HepG2 (cell line): ENCODE results near the gene ZNF578.

ENCODE experiments used
- BHLHE40 ChIP-seq: IDR thresholded peaks from 2 replicates; pipeline ENCODE4 v1.6.1; 2011; ENCODE audit warnings: low read length, improper control_type of control experiment
- HOXA3 ChIP-seq: sonication (generic); formaldehyde crosslinking; IDR thresholded peaks from 2 replicates; pipeline ENCODE4 v1.5.0; 2020; ENCODE audit warnings: missing genetic modification reagents
- IRF2 ChIP-seq: IDR thresholded peaks from 2 replicates; pipeline ENCODE4 v1.6.1; 2018; ENCODE audit warnings: missing genetic modification reagents, missing compliant biosample characterization
- NR2C2 ChIP-seq: sonication (generic); formaldehyde crosslinking; IDR thresholded peaks from 2 replicates; pipeline ENCODE4 v1.4.0; 2020; ENCODE audit warnings: missing genetic modification reagents, mild to moderate bottlenecking, moderate library complexity, borderline replicate concordance

DNA sequence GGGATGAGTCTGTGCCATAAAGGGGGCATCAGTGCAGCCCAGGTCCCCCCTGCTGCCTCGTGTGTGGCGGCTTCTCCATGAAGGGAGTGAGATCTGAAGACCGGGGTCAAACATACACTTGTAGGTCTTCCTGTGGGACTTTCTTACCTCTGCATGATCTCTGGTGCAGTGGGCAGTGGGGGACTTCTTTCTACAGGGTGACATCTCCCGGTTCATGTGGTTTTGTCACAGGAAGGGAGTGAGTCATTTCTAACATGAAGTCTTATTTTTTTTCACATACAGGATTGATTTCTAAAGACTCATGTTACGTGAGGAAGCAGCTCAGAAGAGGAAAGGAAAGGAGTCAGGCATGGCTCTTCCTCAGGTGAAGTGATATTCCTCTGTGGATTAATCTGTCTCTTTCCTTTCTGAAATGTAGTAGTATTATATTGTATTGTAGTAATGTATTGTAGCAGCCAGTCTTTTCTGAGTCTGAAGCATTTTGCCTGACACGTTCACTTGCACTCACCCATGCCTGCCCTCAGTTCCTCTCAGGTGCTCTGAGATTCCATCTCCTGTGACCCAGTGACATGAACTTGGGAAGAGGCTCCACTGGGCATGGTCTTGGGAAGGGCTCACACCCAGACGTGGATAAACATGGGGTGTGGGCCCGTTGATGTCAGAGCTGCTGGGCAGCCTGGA lies 89.8 kb downstream of the ZNF578 start:
- no peak for TF ChIP-seq NR2C2 (CRISPR knock-in tag)
- TF ChIP-seq BHLHE40: no peak
- TF ChIP-seq IRF2 (CRISPR knock-in tag): no peak
- TF ChIP-seq HOXA3 (CRISPR knock-in tag): no peak
